NCI-H69 (cell line): ENCODE data around the gene SULT1C4.
"Not testable (repeated sequence)": the region's sequence is repeated elsewhere in the genome, so short reads cannot be mapped to it uniquely, and the experiment has no call there.

ENCODE experiments used
- DNase-seq: peaks from one replicate; lab custom pipeline; 2025; lab: John Stamatoyannopoulos, UW

Gene SULT1C4

GRCh38 chr2:108377815-108378630, at the start of gene SULT1C4:
SULT1C4 (plus strand) TSS chr2:108377954; CDS start chr2:108378338, 384 bp downstream.
- peak; percentile 58 for DNase-seq

- DNase-seq: no peak
Measured at GRCh38 chr2:108329771-108330170, 48.0 kb upstream of the SULT1C4 start.

- DNase-seq: no peak
Measured at GRCh38 chr2:108330979-108331378, 46.8 kb upstream of the SULT1C4 start.

- DNase-seq: no peak
Measured at GRCh38 chr2:108345951-108346350, 31.8 kb upstream of the SULT1C4 start.

GRCh38 chr2:108346827-108347226, 30.9 kb upstream of the SULT1C4 start:
- DNase-seq: no peak

- no peak for DNase-seq
Measured at GRCh38 chr2:108347786-108348185, 30.0 kb upstream of the SULT1C4 start.

- no peak for DNase-seq
Measured at GRCh38 chr2:108348816-108349570, 28.8 kb upstream of the SULT1C4 start.

GRCh38 chr2:108349571-108349928, 28.2 kb upstream of the SULT1C4 start:
- no peak for DNase-seq

- DNase-seq: no peak
Measured at GRCh38 chr2:108351889-108352288, 25.9 kb upstream of the SULT1C4 start.

- no peak for DNase-seq
Measured at GRCh38 chr2:108354136-108354535, 23.6 kb upstream of the SULT1C4 start.

GRCh38 chr2:108355906-108356734, 21.6 kb upstream of the SULT1C4 start:
- DNase-seq: no peak

GRCh38 chr2:108359336-108359735, 18.4 kb upstream of the SULT1C4 start:
- DNase-seq: not testable (repeated sequence)

- no peak for DNase-seq
Measured at GRCh38 chr2:108360776-108361468, 16.8 kb upstream of the SULT1C4 start.

- no peak for DNase-seq
Measured at GRCh38 chr2:108363024-108363907, 14.5 kb upstream of the SULT1C4 start.

- no peak for DNase-seq
Measured at GRCh38 chr2:108363908-108364225, 13.9 kb upstream of the SULT1C4 start.

- no peak for DNase-seq
Measured at GRCh38 chr2:108364676-108365297, 13.0 kb upstream of the SULT1C4 start.

- DNase-seq: no peak
Measured at GRCh38 chr2:108365656-108366055, 12.1 kb upstream of the SULT1C4 start.

- no peak for DNase-seq
Measured at GRCh38 chr2:108367014-108367413, 10.7 kb upstream of the SULT1C4 start.

GRCh38 chr2:108367561-108368175, 10.1 kb upstream of the SULT1C4 start:
- DNase-seq: no peak

GRCh38 chr2:108369153-108369552, 8.6 kb upstream of the SULT1C4 start:
- DNase-seq: no peak
